GM19351 (cell line): ENCODE results near the gene BANF1.
A peak's percentile ranks its signal among the peaks of the same experiment; 100 is the strongest.

ENCODE experiments used
- ATAC-seq: cut with Tn5 transposase; IDR thresholded peaks from one replicate; pipeline ENCODE4 v1.9.1; 2021; ENCODE audit warnings: mild to moderate bottlenecking, moderate library complexity; ENCODE audit not compliant: unreplicated experiment

BANF1 gene

GRCh38 chr11:65978391-65979238 is 23.7 kb upstream of the BANF1 start:
- no peak for ATAC-seq

- no peak for ATAC-seq
These were observed 23.0 kb upstream of the BANF1 start for GRCh38 chr11:65979261-65979759.

GRCh38 chr11:65981101-65981740 is 21.1 kb upstream of the BANF1 start:
- ATAC-seq: no peak

GRCh38 chr11:65981972-65982823 is 20.1 kb upstream of the BANF1 start:
- no peak for ATAC-seq

- ATAC-seq: no peak
These were observed 19.3 kb upstream of the BANF1 start for GRCh38 chr11:65982824-65983588.

GRCh38 chr11:65983589-65983987 is 18.7 kb upstream of the BANF1 start:
- ATAC-seq: no peak

GRCh38 chr11:65987336-65987735 is 15.0 kb upstream of the BANF1 start:
- no peak for ATAC-seq

GRCh38 chr11:65988791-65989592 is 13.3 kb upstream of the BANF1 start:
- peak; percentile 71 for ATAC-seq

- no peak for ATAC-seq
These were observed 10.2 kb upstream of the BANF1 start for GRCh38 chr11:65992056-65992455.

- ATAC-seq: no peak
These were observed 5.0 kb upstream of the BANF1 start for GRCh38 chr11:65997286-65997685.

- ATAC-seq: peak; percentile 48
These were observed 434 bp downstream of the BANF1 start for GRCh38 chr11:66002648-66003225.

GRCh38 chr11:66003291-66003690 is 988 bp downstream of the BANF1 start:
- ATAC-seq: no peak

- no peak for ATAC-seq
These were observed 1.9 kb downstream of the BANF1 start for GRCh38 chr11:66004186-66004585.

GRCh38 chr11:66006134-66006890 is 4.0 kb downstream of the BANF1 start:
- no peak for ATAC-seq

GRCh38 chr11:66006891-66007176 is 4.5 kb downstream of the BANF1 start:
- ATAC-seq: no peak

GRCh38 chr11:66007201-66007634 is 4.9 kb downstream of the BANF1 start:
- no peak for ATAC-seq

GRCh38 chr11:66008095-66008467 is 5.8 kb downstream of the BANF1 start:
- no peak for ATAC-seq

- ATAC-seq: no peak
These were observed 6.3 kb downstream of the BANF1 start for GRCh38 chr11:66008468-66009101.
